Measurements from ENCODE around the gene HOMER2.

HOMER2 gene

DNA sequence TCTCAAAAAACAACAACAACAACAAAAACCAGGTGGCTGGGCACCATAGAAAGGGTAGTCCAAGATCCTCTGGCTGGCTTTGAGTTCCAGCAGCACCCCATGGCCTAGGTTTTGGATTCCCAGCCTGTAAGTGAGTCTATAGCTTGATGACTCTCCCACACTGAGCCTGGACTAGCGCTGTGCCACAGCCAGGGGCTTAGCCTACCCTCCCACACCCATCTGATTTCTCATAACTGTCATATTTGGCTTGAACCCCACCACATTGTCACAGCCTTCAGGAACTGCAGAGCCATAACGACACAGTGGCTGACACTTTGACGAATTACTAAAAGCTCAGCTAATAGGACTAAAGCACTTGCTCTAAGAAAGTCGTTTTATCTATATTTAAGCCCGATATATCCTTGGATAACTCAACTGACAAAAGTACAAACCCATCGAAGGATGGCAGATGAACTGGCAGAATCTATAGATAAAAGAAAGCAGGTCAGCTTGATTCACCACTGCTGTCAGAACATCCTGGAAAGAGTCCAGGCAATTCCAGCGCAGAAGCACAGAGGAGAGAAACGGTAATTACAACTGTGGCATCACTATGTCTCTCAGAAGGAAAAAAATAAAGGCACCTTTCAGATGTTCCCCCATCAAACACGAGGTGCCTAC, 62.1 kb downstream of the HOMER2 start:
- TF ChIP-seq, protein P1, sequence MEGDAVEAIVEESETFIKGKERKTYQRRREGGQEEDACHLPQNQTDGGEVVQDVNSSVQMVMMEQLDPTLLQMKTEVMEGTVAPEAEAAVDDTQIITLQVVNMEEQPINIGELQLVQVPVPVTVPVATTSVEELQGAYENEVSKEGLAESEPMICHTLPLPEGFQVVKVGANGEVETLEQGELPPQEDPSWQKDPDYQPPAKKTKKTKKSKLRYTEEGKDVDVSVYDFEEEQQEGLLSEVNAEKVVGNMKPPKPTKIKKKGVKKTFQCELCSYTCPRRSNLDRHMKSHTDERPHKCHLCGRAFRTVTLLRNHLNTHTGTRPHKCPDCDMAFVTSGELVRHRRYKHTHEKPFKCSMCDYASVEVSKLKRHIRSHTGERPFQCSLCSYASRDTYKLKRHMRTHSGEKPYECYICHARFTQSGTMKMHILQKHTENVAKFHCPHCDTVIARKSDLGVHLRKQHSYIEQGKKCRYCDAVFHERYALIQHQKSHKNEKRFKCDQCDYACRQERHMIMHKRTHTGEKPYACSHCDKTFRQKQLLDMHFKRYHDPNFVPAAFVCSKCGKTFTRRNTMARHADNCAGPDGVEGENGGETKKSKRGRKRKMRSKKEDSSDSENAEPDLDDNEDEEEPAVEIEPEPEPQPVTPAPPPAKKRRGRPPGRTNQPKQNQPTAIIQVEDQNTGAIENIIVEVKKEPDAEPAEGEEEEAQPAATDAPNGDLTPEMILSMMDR (IDR thresholded peaks at IDR 0.05; ENCODE audit: low read depth, low read length, missing control alignments): no peak
- DNase-seq (ENCODE audit: low read depth): no peak
- in situ Hi-C loops (cut with HindIII; ENCODE audit: low sequenced_read_pairs): no loop called here
- H3K4me3 ChIP-seq (ENCODE audit: low read depth, low read length): no peak overlapping the region

DNA sequence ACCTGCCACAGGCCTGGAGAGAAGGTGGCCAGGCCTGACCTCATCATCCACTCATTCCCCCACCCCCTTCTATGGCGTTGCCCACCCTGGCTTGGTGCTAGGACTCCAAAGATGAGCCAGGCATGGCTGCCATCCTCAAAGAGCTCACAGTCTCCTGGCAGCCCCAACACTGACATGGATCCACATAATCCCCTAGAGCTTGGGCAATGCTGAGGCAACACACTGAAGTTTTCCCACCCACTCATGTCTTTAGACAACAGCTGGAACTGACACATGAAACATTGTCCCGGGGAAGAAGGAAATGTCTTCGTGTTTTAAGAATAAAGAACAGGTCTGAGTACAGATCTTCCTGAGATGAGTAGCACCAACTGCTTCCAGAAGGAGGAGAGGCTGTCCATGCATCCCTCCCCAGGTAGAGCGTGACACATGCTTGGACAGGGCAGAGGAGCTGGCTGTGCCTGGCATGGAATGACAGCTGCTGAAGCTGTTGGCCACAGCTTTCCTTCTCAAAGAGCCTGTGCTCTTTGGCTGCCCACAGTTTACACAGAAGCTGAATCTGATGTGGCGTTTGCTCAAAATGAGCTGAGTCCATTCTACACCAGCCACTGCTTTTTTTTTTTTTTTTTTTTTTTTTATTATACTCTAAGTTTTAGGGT, 70.1 kb downstream of the HOMER2 start:
- DNase-seq (ENCODE audit: low read depth): no peak
- no peak overlapping the region for H3K4me3 ChIP-seq (ENCODE audit: low read depth, low read length)
- TF ChIP-seq, protein P1 (IDR thresholded peaks at IDR 0.05; ENCODE audit: low read depth, low read length, missing control alignments): no peak
- in situ Hi-C loops (cut with HindIII; ENCODE audit: low sequenced_read_pairs): no loop called here

DNA sequence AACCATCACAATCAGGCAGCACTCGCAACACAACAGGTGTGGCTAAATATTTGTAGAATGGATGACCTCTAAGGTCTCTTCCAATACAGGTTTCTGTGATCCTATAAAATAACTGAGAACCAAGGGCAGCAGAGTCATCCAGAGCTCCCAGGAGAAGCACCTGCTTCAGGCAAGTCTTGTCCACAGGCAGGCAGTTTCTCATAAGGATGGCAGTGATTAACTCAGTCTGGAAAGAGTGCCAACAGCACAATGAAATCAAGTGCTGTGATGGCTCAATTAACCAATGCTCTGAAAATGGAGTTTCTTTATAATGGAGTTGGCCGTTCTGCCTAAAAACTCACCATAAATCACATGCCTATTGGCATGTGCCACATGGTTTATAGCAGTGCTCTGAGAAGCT, 70.8 kb downstream of the HOMER2 start:
- no peak for DNase-seq (ENCODE audit: low read depth)
- no peak overlapping the region for H3K4me3 ChIP-seq (ENCODE audit: low read depth, low read length)
- TF ChIP-seq, protein P1 (IDR thresholded peaks at IDR 0.05; ENCODE audit: low read depth, low read length, missing control alignments): no peak
- in situ Hi-C loops (cut with HindIII; ENCODE audit: low sequenced_read_pairs): no loop called here

DNA sequence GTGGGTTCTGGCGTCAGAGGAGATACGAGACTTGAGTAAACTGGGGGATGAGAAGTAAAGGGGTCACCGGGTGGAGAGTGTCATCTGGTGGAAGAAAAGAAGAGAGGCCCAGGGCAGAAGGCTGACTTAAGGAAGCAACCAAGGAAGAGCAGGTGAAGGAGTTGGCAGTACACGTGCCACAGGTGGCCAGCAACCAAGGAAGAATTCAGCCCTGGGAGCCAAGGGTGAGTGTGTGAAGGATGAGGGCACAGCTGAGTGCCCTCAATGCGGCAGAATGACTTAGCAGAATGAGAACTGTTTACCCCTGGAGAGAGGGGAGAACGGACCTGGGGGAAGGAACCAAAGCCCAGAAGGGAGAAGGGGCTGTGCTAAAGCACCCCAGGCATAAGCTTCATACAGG, 71.8 kb downstream of the HOMER2 start:
- DNase-seq (ENCODE audit: low read depth): no peak
- H3K4me3 ChIP-seq (ENCODE audit: low read depth, low read length): no peak overlapping the region
- TF ChIP-seq, protein P1 (IDR thresholded peaks at IDR 0.05; ENCODE audit: low read depth, low read length, missing control alignments): no peak
- in situ Hi-C loops (cut with HindIII; ENCODE audit: low sequenced_read_pairs): no loop called here

DNA sequence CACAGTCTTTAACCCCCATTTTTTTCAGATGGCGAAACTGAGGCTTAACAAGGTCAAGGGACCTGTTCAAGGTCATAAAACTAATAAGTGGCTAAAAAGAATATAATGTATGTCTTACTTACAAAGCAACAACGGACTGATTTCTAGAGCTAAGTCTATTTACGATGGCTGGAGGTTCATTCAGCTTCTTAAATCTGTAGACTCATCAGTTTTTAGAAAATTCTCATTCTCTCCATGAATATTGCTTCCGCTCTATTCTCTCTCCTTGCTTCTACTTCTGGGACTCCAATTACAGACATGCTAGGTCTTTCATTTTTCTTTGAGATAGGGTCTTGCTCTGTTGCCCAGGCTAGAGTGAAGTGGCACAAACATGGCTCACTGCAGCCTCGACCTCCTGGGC, 74.2 kb downstream of the HOMER2 start:
- in situ Hi-C loops (cut with HindIII; ENCODE audit: low sequenced_read_pairs): no loop called here
- TF ChIP-seq, protein P1 (IDR thresholded peaks at IDR 0.05; ENCODE audit: low read depth, low read length, missing control alignments): no peak

DNA sequence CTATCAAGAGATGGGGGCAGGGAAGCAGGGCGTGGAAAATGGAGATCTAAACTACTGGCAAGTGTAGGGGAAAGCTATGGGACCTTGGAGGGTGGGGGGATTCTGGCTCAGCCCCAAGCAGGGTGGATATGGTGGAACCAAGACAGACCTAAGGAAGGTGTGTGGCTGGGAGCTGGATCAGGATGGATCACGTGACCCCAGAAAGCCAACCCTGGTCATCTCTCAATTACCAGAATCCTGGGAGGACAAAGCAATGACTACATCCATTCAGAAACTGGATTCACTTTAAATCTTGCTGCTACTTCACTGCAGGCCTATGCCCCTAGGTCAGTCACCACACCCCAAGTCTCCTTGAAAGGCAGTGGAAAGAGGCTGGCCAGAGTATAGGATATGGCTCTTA, 74.7 kb downstream of the HOMER2 start:
- TF ChIP-seq, protein P1 (IDR thresholded peaks at IDR 0.05; ENCODE audit: low read depth, low read length, missing control alignments): no peak
- in situ Hi-C loops (cut with HindIII; ENCODE audit: low sequenced_read_pairs): no loop called here
- H3K4me3 ChIP-seq (ENCODE audit: low read depth, low read length): no peak overlapping the region
- no peak for DNase-seq (ENCODE audit: low read depth)

More for the DNA sequence above, 74.2 kb downstream of the HOMER2 start:
- H3K4me3 ChIP-seq (ENCODE audit: low read depth, low read length): no peak overlapping the region
- DNase-seq (ENCODE audit: low read depth): no peak
